Suppressor macrophage treated with lipopolysaccharide for 4 hours (primary cell): Measurements from ENCODE around the gene PTPRN.
A peak's percentile ranks its signal among the peaks of the same experiment; 100 is the strongest.
"Not testable (repeated sequence)": the region's sequence is repeated elsewhere in the genome, so short reads cannot be mapped to it uniquely, and the experiment has no call there.

Source experiments
- DNase-seq: peaks from one replicate; pipeline ENCODE4 v3.0.0-alpha.2; 2020

PTPRN gene

GRCh38 chr2:219309278-219309677 is at the start of gene PTPRN:
PTPRN (minus strand) TSS chr2:219309401; CDS start chr2:219309332, 69 bp downstream.
- DNase-seq, result no peak

- no peak for DNase-seq
Observed at GRCh38 chr2:219358170-219359075, 49.2 kb upstream of the PTPRN start.

DNA sequence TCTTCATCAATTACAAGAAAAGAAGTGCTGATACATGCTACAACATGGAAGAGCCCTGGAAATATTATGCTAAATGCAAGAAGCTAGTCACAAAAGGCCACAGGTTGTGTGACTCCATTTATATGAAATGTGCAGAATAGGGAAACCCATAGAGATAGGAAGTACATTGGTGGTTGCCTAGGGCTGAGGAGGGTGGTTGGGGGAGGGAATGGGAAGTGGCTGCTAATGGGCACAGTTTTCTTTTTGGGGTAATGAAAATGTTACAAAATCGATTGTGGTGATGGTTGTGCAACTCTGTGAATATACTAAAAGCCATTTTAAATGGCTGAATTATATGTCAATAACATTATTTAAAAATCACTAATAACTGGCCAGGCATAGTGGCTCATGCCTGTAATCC is 47.6 kb upstream of the PTPRN start:
- peak; percentile 84 for DNase-seq

- no peak for DNase-seq
Observed at GRCh38 chr2:219354582-219354981, 45.4 kb upstream of the PTPRN start.

GRCh38 chr2:219353129-219353528 is 43.9 kb upstream of the PTPRN start:
- no peak for DNase-seq

- peak; percentile 85 for DNase-seq
Observed at GRCh38 chr2:219352448-219353023, 43.3 kb upstream of the PTPRN start.

GRCh38 chr2:219350710-219351221 is 41.6 kb upstream of the PTPRN start:
- peak; percentile 17 for DNase-seq

GRCh38 chr2:219350215-219350614 is 41.0 kb upstream of the PTPRN start:
- DNase-seq, result no peak

DNA sequence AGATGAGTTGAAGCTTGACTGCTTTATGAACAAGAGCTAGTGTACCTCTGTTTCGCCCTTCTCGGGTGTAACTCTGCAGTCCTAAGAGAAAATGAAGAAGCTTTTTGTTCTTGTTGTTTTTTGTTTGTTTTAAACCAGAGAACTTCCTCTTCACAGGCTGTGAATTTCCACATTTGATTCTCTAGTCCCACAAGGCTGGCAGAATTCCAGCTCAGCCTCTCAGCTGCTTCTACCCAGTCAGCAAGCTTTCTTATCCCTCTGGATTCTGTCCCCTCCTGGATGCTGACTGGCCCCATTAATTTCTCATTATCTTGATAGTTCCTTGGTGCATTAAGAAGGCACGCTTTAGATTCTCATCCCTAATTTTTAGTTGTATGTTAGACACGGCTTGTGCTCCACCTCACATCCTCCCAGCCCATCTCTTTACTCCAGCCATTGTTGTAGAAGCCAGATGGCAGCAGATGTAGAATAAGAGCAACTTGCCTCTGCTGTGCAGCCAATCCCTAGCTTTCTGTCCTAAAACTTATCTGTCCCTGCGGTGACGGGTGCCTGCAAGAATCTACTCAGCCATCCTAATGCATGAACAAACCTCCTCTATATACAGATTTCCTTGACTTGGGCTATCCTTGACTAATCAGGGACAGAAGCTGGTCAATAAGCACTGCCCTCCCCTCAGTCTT is 35.7 kb upstream of the PTPRN start:
- peak; percentile 87 for DNase-seq

DNA sequence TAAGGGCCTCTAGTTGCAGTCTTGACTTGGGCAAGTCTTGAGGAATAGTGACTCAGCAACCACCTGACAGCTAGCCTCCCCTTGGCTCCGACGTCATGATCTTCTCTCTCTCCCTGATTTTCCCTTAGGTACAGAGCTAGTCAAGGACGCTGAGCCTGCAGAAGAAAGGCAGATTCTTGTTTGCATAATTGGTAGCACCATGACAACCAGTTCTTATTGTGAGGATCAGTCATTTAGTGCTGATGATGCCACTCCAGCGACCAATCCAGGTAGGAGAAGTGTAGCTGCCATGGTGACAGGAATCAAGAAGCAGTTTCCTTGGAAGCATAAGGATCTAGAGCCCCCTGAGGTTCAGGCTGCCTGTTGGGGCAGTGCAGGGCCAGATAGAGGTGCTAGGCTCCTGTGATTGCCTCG is 26.2 kb upstream of the PTPRN start:
- no peak for DNase-seq

DNA sequence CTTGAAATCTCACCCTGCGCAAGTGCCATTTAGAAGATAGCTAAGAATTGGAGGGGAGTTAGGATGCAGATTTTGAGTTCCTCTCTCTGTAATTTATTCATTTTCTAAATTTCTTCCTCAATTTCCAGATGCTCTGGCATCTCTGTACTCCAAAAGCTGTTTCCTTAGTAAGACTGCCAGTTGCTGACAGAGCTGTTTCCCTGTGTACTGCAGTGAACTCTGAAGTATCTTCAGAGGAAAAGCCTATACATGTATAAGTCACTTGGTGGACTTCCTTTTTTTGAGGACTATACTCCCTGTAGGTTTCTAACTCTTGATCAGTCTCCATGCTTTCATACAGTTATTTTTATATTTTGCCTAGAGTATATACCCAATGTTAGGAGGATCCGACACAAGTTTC is 24.9 kb upstream of the PTPRN start:
- DNase-seq, result peak; percentile 47

GRCh38 chr2:219332542-219332941 is 23.3 kb upstream of the PTPRN start, which contains the start of gene RESP18:
RESP18 (minus strand) TSS chr2:219332744.
- DNase-seq, result no peak

- DNase-seq, result peak; percentile 29
Observed at GRCh38 chr2:219331560-219332213, 22.5 kb upstream of the PTPRN start.

- no peak for DNase-seq
Observed at GRCh38 chr2:219327719-219328118, 18.5 kb upstream of the PTPRN start.

DNA sequence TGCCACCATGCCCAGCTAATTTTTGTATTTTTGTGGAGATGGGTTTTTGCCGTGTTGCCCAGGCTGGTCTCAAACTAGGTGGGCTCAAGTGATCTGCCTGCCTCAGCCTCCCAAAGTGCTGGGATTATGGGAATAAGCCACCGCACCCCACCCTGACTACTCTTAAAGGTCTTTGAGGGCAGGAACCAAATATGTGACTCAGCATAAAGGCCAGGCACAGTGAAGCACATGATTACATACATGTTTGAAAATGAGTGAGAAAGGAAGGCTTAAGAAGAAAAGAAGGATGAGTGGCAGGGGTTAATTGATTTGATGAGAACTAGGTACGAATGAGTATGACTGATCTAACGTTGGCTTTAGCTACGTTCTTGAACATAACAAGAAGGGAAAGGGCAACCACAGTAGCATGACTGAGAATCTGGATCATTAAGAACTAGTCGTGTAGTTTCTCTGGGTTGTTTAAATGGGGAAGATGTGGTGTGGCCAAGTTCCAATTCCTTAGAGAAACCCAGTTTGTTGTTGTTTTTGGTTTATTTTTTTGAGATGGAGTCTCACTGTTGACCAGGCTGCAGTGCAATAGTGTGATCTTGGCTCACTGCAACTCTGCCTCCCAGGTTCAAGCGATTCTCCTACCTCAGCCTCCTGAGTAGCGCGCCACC is 16.6 kb upstream of the PTPRN start:
- no peak for DNase-seq

- DNase-seq, result no peak
Observed at GRCh38 chr2:219325136-219325535, 15.9 kb upstream of the PTPRN start.

GRCh38 chr2:219323434-219323833 is 14.2 kb upstream of the PTPRN start:
- DNase-seq, result peak; percentile 45

- DNase-seq, result no peak
Observed at GRCh38 chr2:219314804-219315468, 5.7 kb upstream of the PTPRN start.

GRCh38 chr2:219312683-219313263 is 3.6 kb upstream of the PTPRN start:
- not testable (repeated sequence) for DNase-seq

- DNase-seq, result peak; percentile 83
Observed at GRCh38 chr2:219308142-219309101, 779 bp downstream of the PTPRN start.
